Hypothalamus (tissue), 51 donors: ENCODE data around the gene CPNE5.

Experiments
- DNase-seq, 51 donors: peaks; one replicate each; lab custom pipeline; 2025; lab: John Stamatoyannopoulos, UW

The CPNE5 gene

GRCh38 chr6:36837022-36837339 lies 2.3 kb downstream of the CPNE5 start:
- no peak for DNase-seq

GRCh38 chr6:36836111-36837021 lies 2.9 kb downstream of the CPNE5 start:
- peak in 1 of 51 donors; percentile 49 for DNase-seq

- DNase-seq, result peak in 5 of 51 donors; percentile 20 to 41 (median 27)
These were observed 4.5 kb downstream of the CPNE5 start for GRCh38 chr6:36834576-36835341.

GRCh38 chr6:36833182-36833789 lies 6.0 kb downstream of the CPNE5 start:
- no peak for DNase-seq

- DNase-seq, result no peak
These were observed 6.9 kb downstream of the CPNE5 start for GRCh38 chr6:36832313-36832712.

GRCh38 chr6:36830577-36830976 lies 8.7 kb downstream of the CPNE5 start:
- DNase-seq, result no peak

GRCh38 chr6:36829919-36830544 lies 9.2 kb downstream of the CPNE5 start:
- DNase-seq, result peak in 34 of 51 donors; percentile 7 to 75 (median 48)

- peak in 27 of 51 donors; percentile 10 to 61 (median 40) for DNase-seq
These were observed 11.8 kb downstream of the CPNE5 start for GRCh38 chr6:36827261-36828079.

GRCh38 chr6:36826520-36827227 lies 12.6 kb downstream of the CPNE5 start:
- no peak for DNase-seq

GRCh38 chr6:36825994-36826393 lies 13.2 kb downstream of the CPNE5 start:
- no peak for DNase-seq

GRCh38 chr6:36825452-36825851 lies 13.8 kb downstream of the CPNE5 start:
- DNase-seq, result no peak

GRCh38 chr6:36824253-36824652 lies 15.0 kb downstream of the CPNE5 start:
- DNase-seq, result no peak

GRCh38 chr6:36823421-36824096 lies 15.7 kb downstream of the CPNE5 start:
- no peak for DNase-seq

- DNase-seq, result no peak
These were observed 16.6 kb downstream of the CPNE5 start for GRCh38 chr6:36822506-36823269.

GRCh38 chr6:36821581-36822335 lies 17.5 kb downstream of the CPNE5 start:
- no peak for DNase-seq

- peak in 1 of 51 donors; percentile 13 for DNase-seq
These were observed 18.3 kb downstream of the CPNE5 start for GRCh38 chr6:36820700-36821580.
